Activated CD4-positive, alpha-beta T cell treated with anti-CD3 and anti-CD28 coated beads, Interleukin-2, Interleukin-4, amounts not matched to agents 100 ng/mL and 50 ng/mL, durations not matched to agents 16 hours and 8 hours (primary cell): ENCODE data around the gene RTN3.
A peak's percentile ranks its signal among the peaks of the same experiment; 100 is the strongest.

Experiments
- DNase-seq: peaks from one replicate; pipeline ENCODE4 v3.0.0-alpha.2; 2020; ENCODE audit warnings: low spot score

The RTN3 gene

GRCh38 chr11:63738720-63739360 lies 57.5 kb downstream of the RTN3 start:
- DNase-seq, result peak; percentile 66

GRCh38 chr11:63745304-63746170 lies 64.2 kb downstream of the RTN3 start:
- no peak for DNase-seq

DNA sequence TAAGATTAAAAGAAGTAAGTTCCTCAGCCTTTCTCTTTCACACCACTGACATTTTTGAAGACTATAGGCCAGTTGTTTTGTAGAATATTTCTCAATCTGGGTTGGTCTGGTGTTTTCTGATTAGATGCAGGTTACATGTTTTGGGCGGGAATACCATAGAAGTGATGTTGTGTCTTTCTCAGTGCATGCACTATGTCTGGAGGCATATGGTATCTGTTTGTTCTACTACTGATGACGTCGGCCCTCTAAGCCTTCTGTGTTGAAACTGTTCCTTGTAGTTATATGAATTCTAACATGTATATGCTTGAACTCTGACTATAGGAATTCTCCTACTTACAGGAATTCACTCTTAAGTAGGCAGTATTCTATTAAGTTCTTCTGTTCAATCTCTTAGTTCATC lies 65.7 kb downstream of the RTN3 start:
- DNase-seq, result no peak

GRCh38 chr11:63749624-63750023 lies 68.3 kb downstream of the RTN3 start:
- DNase-seq, result no peak

DNA sequence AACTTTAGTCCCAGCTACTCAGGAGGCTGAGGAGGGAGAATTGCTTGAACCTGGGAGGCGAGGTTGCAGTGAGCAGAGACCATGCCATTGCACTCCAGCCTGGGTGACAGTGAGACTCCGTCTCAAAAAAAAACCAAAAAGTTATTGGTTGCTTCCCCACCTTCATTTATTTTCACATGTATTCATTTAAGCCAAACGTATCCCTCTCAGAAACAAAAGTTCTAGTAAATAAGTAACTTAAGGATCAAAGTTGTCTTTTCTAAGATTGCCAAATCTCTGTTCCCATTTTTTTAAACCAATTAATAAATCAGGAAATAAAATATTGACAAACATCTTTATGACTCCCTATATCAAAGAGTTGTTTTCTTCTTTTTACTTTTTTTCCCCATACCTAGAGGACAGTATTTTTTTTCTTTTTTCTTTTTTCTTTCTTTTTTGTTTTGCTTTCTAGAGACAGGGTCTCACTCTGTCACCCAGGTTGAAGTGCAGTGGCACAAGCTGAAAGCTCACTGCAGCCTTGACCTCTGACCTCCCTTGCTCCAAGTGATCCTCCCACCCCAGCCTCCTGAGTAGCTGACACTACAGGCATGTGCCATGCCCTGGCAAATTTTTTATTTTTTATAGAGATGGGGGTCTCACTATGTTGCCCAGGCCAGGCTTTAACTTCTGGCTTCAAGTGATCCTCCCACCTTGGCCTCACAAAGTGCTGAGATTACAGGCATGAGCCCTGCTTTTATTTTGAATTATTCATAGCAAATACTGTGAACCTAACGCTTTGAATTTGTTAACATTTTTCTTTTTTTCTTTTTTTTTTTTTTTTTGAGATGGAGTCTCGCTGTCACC lies 75.8 kb downstream of the RTN3 start:
- no peak for DNase-seq

DNA sequence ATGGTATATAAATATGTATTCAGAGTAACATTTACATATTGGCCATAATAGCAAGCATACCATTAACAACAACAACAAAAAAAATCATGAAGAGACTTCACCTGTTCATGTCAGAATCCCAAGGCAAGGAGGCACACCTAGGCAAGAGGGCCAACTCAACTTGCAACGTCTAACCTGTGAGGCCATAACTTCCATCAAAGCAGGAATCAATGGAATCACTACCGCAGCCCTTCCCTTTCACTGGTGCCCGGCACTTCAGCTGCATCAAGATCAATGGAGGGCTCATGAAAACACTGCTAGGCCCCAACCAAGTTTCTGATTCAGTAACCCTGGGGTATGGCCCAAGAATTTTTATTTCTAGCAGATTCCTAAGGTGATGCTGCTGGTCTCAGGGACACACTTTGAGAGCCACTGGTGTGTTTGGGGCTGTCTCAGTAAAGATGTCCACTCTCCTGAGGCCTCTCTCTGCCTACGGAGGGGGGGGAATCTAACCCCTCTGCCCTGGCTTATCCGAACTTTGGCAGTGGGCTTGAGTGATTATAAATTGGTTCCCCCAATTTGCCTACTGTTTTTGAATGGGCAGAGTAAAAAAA lies 79.3 kb downstream of the RTN3 start:
- no peak for DNase-seq

GRCh38 chr11:63761188-63761587 lies 79.9 kb downstream of the RTN3 start:
- no peak for DNase-seq

DNA sequence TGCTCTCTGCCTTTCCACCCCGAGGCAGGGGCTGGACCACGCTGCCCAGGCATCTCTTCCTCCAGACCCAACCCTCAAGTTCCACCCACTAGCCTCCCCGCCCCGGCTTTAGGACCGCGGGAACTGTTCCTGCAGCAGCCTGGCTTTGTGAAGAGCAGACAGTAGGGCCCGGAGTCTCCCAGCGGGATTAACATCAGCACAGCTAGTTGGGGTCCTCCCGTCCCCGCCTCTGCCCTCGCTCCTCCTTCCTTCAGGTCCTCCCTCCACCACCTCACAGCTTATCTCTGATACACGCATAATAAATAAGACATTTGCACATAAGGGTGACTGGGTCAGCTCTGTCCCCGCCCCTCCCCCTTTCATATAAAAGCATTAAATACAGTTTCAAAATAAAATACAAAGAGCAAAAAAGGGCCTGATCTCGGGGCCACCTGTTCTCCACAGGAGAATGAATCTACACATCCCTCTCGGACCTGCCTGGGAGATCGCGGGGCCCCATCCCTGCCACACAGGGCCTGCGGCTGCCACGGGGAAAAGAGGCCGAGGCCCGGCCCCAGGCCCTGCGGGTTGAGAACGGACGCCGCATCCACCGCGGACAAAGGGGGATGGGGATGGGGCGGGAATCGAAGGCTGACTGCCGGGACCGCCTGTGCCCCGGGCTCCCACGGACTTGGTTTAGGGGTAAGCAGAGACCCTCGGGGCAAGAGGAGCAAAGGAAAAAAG lies 80.8 kb downstream of the RTN3 start:
- DNase-seq, result no peak

GRCh38 chr11:63762654-63763495 lies 81.6 kb downstream of the RTN3 start:
- DNase-seq, result no peak

GRCh38 chr11:63763496-63764339 lies 82.4 kb downstream of the RTN3 start:
- no peak for DNase-seq

- no peak for DNase-seq
These were observed 83.0 kb downstream of the RTN3 start for GRCh38 chr11:63764340-63764678.

- no peak for DNase-seq
These were observed 83.7 kb downstream of the RTN3 start for GRCh38 chr11:63764679-63765647.

- no peak for DNase-seq
These were observed 84.5 kb downstream of the RTN3 start for GRCh38 chr11:63765688-63766241.

GRCh38 chr11:63766531-63767235 lies 85.4 kb downstream of the RTN3 start:
- DNase-seq, result no peak

GRCh38 chr11:63767267-63767564 lies 85.9 kb downstream of the RTN3 start:
- DNase-seq, result no peak

DNA sequence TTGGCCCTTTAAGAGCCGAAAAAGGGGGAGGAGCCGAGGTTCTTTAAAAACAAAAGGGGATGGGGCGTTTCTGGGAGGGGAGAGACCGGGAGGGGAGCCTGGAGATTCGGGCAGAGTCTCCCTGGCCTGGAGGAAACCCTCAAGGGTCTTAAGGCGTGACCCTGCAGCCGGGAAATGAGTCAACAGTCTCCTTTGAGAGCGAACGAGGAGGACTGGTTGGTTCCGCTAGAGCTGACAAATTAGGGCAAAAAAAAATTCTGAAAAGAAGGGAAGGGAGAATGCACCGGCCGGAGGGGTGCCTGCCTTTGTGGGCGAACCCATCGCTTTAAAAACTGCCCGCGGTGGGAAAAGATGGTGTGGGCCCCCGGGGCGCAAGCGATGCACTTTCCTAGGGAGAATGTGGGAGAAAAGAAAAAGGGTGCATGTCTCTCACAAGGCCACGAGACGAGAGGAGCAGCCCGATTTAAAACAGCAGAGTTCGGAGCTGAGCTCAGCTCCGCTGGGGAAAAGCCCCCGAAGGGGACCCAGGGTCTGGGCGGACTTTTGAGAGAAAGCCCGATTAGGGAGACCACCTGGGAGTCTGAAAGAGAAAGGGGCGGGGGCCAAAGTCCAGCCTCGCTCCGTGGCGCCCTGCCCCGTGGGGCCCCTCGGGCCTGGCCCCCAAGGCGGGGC lies 86.4 kb downstream of the RTN3 start:
- peak; percentile 48 for DNase-seq
